Breast epithelium (tissue), 4 donors: Measurements from ENCODE around the gene BEST4. TPM values are rescaled to one million over a fixed set of nuclear protein-coding genes. Genes with fewer than 3 reads are reported as not detected.
"Not testable (repeated sequence)": the region's sequence is repeated elsewhere in the genome, so short reads cannot be mapped to it uniquely, and the experiment has no call there.

Experiments
- DNase-seq, 2 donors: peaks; one replicate each; pipeline ENCODE4 v3.0.0-alpha.2; 2019; ENCODE audit warnings: low spot score in 2 of 2
- H3K27ac ChIP-seq, 2 donors: fragments of 200-600 bp; sonication (generic) in 1 of 2; one replicate each; pipeline ENCODE4 v1.5.1; 2016 to 2019; ENCODE audit warnings: mild to moderate bottlenecking in 1 of 2
- H3K27me3 ChIP-seq, 2 donors: fragments of 200-600 bp; sonication (generic) in 1 of 2; one replicate each; pipeline versions ENCODE4 v1.5.1 to v1.6.0; 2017 to 2019; ENCODE audit warnings: control low read depth in 1 of 2, mild to moderate bottlenecking in 1 of 2
- H3K36me3 ChIP-seq: fragments of 200-600 bp; one replicate; pipeline ENCODE4 v1.5.1; 2019
- H3K4me1 ChIP-seq, 2 donors: fragments of 200-600 bp; sonication (generic); one replicate each; pipeline ENCODE4 v1.5.1; 2016 to 2019; ENCODE audit warnings: control low read depth in 1 of 2
- H3K4me3 ChIP-seq, 3 donors: fragments of 200-600 bp; sonication (generic); 1 replicate in 2 of 3; 2 replicates in 1 of 3; pipeline ENCODE4 v1.5.1; 2016 to 2019; ENCODE audit warnings: mild to moderate bottlenecking in 3 of 3, moderate library complexity in 2 of 3
- H3K9me3 ChIP-seq, 2 donors: fragments of 200-600 bp; sonication (generic) in 1 of 2; one replicate each; pipeline ENCODE4 v1.5.1; 2016 to 2019; ENCODE audit warnings: control low read depth in 1 of 2
- POLR2A ChIP-seq: fragments of 450-650 bp; IDR thresholded peaks from one replicate; pipeline ENCODE4 v1.6.1; 2016; ENCODE audit warnings: antibody characterized with exemption, mild to moderate bottlenecking, moderate library complexity
- POLR2AphosphoS5 ChIP-seq, 3 donors: sonication (generic); formaldehyde crosslinking; IDR thresholded peaks; one replicate each; pipeline ENCODE4 v1.6.1; 2017; ENCODE audit warnings: antibody characterized with exemption in 3 of 3
- intact Hi-C: fragments of 100-400 bp; cut with DNase I; formaldehyde crosslinking; loops from one replicate; pipeline ENCODE4 v1.15.1; 2023; ENCODE audit warnings: low total_unique reads
- total RNA-seq, 3 donors: library from RNA; depleted of rRNA; stranded (reverse); fragments of >200 nt; gene quantifications; one replicate each; pipeline ENCODE4 v1.1.0, GENCODE V29; 2016
- TF ChIP-seq, protein P1 (sequence below), 3 donors: fragments of 450-650 bp; IDR thresholded peaks; one replicate each; pipeline ENCODE4 v1.5.1; 2016 to 2017; ENCODE audit warnings: antibody characterized with exemption in 3 of 3, mild to moderate bottlenecking in 3 of 3, moderate library complexity in 3 of 3

The BEST4 gene
- total RNA-seq, 3 donors from 2014 or later = 0.15 to 0.66 TPM; not detected in 1

DNA sequence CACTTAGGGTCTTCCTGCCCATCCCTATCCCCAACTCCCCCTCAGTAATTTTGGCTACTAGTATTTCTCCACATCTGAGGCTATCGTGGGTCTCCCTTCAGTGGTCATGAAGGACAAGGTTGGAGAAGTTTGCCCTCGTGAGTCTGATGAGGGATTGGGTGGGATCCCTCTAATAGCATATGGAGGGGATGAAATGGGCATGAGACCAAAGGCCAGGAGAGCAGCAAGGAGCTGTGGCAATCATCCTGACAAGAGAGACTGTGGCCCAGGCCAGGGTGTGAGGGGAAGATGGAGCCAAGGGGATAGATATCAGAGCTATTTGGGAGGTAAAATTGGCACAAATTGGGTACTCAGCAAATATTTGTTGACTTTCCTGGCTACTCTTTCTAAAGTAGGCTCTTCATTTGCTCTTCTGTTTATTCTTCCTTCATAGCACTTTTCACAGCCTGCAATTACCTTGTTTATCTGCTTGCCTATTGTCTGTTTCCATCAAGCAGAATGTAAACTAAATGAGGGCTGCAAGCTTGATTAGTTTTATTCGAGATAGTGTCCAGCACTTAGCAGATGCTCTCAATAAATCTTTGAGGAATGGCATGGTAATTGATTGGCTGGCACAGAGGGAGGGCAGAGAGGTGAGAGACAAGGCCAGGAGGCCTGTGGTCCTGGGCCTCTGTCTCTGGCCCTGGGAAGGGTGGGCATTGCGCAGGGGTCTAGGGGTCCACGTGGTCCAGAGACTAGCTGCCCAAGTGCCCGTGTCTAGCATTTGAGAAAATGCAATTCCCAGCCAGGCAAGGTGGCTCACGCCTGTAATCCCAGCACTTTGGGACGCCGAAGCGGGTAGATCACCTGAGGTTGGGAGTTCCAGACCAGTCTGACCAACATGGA is 10.8 kb upstream of the BEST4 start:
- Histone ChIP-seq H3K36me3 (no peaks in the 10 kb centered on the region), H3K27ac (peak overlapping the region in 1 of 2 donors; percentile 40), H3K4me3 (no peak overlapping the region), H3K4me1 (peaks cover 0 to 6% of the 10 kb centered on the region in 2 donors), H3K27me3 (no peaks in the 10 kb centered on the region), H3K9me3 (no peaks in the 10 kb centered on the region)
- peak in 1 of 2 donors; percentile 15 for DNase-seq
- no peak for TF ChIP-seq POLR2AphosphoS5 (IDR thresholded peaks at IDR 0.05)
- TF ChIP-seq, protein P1, sequence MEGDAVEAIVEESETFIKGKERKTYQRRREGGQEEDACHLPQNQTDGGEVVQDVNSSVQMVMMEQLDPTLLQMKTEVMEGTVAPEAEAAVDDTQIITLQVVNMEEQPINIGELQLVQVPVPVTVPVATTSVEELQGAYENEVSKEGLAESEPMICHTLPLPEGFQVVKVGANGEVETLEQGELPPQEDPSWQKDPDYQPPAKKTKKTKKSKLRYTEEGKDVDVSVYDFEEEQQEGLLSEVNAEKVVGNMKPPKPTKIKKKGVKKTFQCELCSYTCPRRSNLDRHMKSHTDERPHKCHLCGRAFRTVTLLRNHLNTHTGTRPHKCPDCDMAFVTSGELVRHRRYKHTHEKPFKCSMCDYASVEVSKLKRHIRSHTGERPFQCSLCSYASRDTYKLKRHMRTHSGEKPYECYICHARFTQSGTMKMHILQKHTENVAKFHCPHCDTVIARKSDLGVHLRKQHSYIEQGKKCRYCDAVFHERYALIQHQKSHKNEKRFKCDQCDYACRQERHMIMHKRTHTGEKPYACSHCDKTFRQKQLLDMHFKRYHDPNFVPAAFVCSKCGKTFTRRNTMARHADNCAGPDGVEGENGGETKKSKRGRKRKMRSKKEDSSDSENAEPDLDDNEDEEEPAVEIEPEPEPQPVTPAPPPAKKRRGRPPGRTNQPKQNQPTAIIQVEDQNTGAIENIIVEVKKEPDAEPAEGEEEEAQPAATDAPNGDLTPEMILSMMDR (IDR thresholded peaks at IDR 0.05) = no peak
- intact Hi-C loops = no loop called here

DNA sequence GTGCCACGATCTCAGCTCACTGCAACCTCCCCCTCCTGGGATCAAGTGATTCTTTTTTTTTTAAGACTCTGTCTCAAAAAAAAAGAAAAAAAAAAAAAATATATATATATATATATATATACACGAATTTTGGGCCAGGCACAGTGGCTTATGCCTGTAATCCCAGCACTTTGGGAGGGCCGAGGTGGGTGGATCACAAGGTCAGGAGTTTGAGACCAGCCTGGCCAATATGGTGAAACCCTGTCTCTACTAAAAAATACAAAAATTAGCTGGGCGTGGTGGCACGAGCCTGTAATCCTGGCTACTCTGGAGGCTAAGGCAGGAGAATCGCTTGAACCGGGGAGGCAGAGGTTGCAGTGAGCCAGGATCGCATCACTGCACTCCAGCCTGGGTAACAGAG is 9.9 kb upstream of the BEST4 start:
- DNase-seq = peak in 1 of 2 donors; percentile 24
- intact Hi-C loops = not testable (repeated sequence)

DNA sequence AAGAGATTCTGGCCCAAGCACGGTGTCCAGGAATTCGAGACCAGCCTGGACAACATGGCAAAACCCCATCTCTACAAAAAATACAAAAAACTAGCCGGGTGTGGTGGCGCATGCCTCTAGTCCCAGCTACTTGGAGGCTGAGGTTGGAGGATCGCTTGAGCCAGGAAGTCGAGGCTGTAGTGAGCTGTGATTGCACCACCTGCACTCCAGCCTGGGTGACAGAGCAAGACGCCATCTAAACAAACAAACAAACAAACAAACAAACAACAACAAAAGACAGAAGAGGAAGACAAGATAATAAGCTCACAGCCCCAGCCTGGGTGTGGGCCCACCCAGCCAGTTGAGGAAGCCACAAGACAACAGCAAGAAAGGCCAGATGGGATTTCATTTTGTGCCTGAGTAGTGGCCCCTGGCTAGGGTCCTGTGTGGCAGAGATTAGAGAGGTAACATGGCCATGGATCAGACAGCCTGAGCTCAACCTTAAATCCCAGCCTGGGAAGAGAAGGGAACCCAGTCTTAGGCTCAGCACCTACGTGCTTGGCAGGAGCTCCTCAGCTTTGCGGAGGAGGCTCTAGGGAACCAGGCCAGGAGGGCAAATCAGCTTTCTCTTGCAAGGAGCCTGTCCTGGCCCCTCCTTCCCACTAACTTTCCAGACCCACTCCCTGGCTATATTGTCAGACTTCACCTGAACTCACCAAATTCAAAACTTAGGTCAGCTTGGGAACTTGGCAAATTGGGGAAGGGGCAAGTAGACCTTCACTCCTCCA is 4.9 kb upstream of the BEST4 start:
- Histone ChIP-seq H3K36me3 (no peaks in the 10 kb centered on the region), H3K27ac (peak overlapping the region in 1 of 2 donors; percentile 44), H3K27me3 (no peaks in the 10 kb centered on the region), H3K9me3 (no peaks in the 10 kb centered on the region), H3K4me1 (no peaks in the 10 kb centered on the region), H3K4me3 (no peak overlapping the region)
- TF ChIP-seq POLR2A (no peak), POLR2AphosphoS5 (IDR thresholded peaks at IDR 0.05) (no peak)
- TF ChIP-seq, protein P1 (IDR thresholded peaks at IDR 0.05) = no peak
- no peak for DNase-seq
- intact Hi-C loops = no loop called here

More for the DNA sequence above, 9.9 kb upstream of the BEST4 start:
- H3K9me3 ChIP-seq, H3K4me3 ChIP-seq, H3K27me3 ChIP-seq, H3K36me3 ChIP-seq, H3K4me1 ChIP-seq: not testable (repeated sequence)
- H3K27ac ChIP-seq = peak overlapping the region in 1 of 2 donors; percentile 40

DNA sequence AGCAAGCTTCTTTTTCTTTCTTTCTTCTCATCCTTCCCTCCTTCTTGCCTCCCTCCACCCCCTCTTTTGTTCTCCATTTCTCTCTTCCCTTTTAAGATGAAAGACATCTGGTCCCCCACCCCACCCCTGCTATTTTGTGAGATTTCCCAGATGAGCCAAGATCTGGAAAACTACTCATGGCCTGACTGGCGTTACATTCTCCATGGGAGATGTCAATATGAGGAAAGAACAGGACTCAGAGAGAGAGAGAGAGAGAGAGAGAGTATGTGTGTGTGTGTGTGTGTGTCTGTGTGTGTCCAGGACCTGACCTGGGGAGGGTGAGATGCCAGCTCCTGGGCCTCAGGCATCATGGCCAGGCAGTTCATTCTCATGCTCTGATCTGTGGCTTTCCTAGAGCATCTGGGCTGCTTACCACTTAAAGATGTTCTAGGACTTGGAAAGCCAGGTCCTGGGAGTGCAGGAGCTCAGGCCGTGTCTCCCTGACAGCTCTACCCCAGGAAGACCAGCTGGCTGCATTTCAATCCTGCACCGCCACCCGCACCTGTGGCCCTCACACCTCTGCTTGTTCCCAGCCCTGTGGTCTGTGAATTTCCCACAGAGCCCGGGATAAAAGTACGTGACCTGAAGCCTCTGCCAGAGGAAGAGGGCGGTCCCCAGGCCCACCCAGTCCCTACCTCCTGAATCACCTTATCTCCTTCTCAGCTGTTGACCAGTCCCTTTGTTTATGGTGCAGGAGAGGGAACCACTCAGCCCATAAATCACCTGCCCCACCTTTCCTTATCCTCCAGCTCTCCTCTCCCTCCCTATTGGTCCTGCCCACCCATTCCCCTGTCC is 3.2 kb upstream of the BEST4 start:
- Histone ChIP-seq H3K9me3 (no peaks in the 10 kb centered on the region), H3K27ac (no peak overlapping the region), H3K4me1 (no peaks in the 10 kb centered on the region), H3K27me3 (no peaks in the 10 kb centered on the region), H3K4me3 (no peak overlapping the region), H3K36me3 (no peaks in the 10 kb centered on the region)
- intact Hi-C loops = no loop called here
- DNase-seq = no peak
- TF ChIP-seq, protein P1 (IDR thresholded peaks at IDR 0.05) = no peak
- TF ChIP-seq POLR2AphosphoS5 (IDR thresholded peaks at IDR 0.05) = no peak
- TF ChIP-seq POLR2A = no peak

DNA sequence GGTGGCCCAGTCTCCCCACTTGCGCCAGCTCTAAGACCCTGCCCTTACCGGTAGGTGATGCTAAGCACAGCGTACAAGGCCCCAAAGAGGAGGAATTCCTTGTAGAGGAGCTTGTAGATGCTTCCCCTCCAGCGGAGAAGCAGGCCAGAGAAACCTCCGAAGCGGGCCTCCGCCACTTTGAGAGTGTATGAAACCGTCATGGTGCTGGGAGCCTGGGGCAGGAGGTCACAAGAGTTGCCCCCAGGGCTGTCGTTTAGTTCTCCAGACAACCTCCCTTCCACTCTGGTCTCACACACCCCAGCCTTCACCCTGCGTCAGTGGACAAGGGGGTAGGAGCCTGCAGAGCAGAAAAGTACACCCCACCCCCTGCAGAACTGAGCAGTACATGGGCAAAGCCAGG is 464 bp downstream of the BEST4 start:
- no peak for DNase-seq
- H3K27me3 ChIP-seq = no peaks in the 10 kb centered on the region
- H3K27ac ChIP-seq = no peak overlapping the region
- TF ChIP-seq POLR2A (no peak), POLR2AphosphoS5 (IDR thresholded peaks at IDR 0.05) (no peak)
- H3K4me1 ChIP-seq = peaks cover 0 to 12% of the 10 kb centered on the region in 2 donors
- intact Hi-C loops = no loop called here
- no peaks in the 10 kb centered on the region for H3K36me3 ChIP-seq
- no peak overlapping the region for H3K4me3 ChIP-seq
- H3K9me3 ChIP-seq = no peaks in the 10 kb centered on the region
